ENCODE measurements around the gene EXD3.

DNA sequence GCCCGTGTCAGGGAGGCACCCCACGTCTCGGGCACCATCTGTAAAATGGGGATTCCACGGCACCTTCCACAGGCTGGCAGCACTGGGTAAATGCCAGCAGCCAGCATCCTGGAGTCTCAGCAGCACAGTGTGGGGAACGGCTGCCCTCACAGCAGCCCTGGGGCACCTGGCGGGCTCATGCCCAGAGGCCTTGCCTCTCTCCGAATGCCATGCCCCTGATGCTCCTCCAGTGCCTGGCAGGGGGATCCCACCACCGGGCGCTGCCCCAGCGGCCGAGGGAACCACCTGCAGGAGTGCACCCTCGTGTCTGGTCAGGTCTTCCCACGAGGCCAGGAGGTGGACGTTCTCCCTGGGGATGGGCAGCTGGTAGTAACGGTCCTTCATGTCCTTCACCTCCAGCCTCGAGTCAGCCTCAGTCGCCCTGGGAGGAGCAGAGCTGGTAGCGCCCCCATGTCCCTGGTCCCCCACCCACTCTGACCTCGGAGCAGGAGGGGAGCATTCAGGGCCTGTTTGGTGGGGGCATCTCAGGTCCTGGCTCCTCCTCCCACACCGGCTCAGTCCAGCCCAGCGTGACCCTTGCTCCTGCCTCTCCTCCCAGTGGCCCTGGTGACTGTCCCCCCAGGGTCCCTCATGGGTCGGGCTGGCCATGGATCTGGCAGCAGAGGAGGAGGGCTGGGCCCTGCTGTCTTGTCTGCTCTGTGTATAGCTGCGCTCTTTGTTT, 71.0 kb downstream of the EXD3 start:
- no peak for TF ChIP-seq EP300 (IDR thresholded peaks at IDR 0.05; ENCODE audit: borderline replicate concordance)
- TF ChIP-seq YY1 (IDR thresholded peaks at IDR 0.05; ENCODE audit: low read depth) = no peak
- TF ChIP-seq, protein P1, sequence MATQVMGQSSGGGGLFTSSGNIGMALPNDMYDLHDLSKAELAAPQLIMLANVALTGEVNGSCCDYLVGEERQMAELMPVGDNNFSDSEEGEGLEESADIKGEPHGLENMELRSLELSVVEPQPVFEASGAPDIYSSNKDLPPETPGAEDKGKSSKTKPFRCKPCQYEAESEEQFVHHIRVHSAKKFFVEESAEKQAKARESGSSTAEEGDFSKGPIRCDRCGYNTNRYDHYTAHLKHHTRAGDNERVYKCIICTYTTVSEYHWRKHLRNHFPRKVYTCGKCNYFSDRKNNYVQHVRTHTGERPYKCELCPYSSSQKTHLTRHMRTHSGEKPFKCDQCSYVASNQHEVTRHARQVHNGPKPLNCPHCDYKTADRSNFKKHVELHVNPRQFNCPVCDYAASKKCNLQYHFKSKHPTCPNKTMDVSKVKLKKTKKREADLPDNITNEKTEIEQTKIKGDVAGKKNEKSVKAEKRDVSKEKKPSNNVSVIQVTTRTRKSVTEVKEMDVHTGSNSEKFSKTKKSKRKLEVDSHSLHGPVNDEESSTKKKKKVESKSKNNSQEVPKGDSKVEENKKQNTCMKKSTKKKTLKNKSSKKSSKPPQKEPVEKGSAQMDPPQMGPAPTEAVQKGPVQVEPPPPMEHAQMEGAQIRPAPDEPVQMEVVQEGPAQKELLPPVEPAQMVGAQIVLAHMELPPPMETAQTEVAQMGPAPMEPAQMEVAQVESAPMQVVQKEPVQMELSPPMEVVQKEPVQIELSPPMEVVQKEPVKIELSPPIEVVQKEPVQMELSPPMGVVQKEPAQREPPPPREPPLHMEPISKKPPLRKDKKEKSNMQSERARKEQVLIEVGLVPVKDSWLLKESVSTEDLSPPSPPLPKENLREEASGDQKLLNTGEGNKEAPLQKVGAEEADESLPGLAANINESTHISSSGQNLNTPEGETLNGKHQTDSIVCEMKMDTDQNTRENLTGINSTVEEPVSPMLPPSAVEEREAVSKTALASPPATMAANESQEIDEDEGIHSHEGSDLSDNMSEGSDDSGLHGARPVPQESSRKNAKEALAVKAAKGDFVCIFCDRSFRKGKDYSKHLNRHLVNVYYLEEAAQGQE (IDR thresholded peaks at IDR 0.05; ENCODE audit: low read depth) = no peak
- TF ChIP-seq TEAD4 (IDR thresholded peaks at IDR 0.05) = no peak
- no peak for TF ChIP-seq RAD21 (IDR thresholded peaks at IDR 0.05; ENCODE audit: low read depth)
- no peak for TF ChIP-seq TAF1 (IDR thresholded peaks at IDR 0.05; ENCODE audit: low read depth)
- TF ChIP-seq FOXM1 (IDR thresholded peaks at IDR 0.05; ENCODE audit: borderline replicate concordance, low read depth) = no peak

Data from Ishikawa (cell line).